Measurements from ENCODE around the gene NEDD4L. TPM values are rescaled to one million over a fixed set of nuclear protein-coding genes. Genes with fewer than 3 reads are reported as not detected.

NEDD4L gene
- total RNA-seq, 2 experiments from 2014 or later: 11.2 to 13.7 TPM

- ATAC-seq (ENCODE audit: poor library complexity): no peak
- peaks cover 2% of the 10 kb centered on the region for H3K36me3 Mint-ChIP-seq (ENCODE audit: low read depth)
- H3K4me1 Mint-ChIP-seq (ENCODE audit: low read depth): no peaks in the 10 kb centered on the region
- no peak for DNase-seq
- Histone ChIP-seq H3K9me3 (ENCODE audit: control insufficient read depth in 1 of 2, insufficient read depth in 1 of 2, low read length in 2 of 2) (no peaks in the 10 kb centered on the region), H3K36me3 (ENCODE audit: insufficient read depth, low read length) (no peaks in the 10 kb centered on the region), H3K4me1 (ENCODE audit: insufficient read depth, low read length) (peaks cover 3% of the 10 kb centered on the region), H3K27ac (ENCODE audit: low read depth in 1 of 2, low read length in 2 of 2) (no peak overlapping the region), H3K27me3 (ENCODE audit: control insufficient read depth in 1 of 2, insufficient read depth in 2 of 2, low read length in 2 of 2) (no peaks in the 10 kb centered on the region), H3K4me3 (ENCODE audit: low read length) (no peak overlapping the region)
- ChIA-PET POLR2A (no interaction called here), CTCF (no interaction called here)
- intact Hi-C loops (cut with DNase I, micrococcal nuclease): no loop called here
- no peak overlapping the region for H3K4me3 Mint-ChIP-seq
- H3K9me3 Mint-ChIP-seq: no peaks in the 10 kb centered on the region
- TF ChIP-seq, protein P1, sequence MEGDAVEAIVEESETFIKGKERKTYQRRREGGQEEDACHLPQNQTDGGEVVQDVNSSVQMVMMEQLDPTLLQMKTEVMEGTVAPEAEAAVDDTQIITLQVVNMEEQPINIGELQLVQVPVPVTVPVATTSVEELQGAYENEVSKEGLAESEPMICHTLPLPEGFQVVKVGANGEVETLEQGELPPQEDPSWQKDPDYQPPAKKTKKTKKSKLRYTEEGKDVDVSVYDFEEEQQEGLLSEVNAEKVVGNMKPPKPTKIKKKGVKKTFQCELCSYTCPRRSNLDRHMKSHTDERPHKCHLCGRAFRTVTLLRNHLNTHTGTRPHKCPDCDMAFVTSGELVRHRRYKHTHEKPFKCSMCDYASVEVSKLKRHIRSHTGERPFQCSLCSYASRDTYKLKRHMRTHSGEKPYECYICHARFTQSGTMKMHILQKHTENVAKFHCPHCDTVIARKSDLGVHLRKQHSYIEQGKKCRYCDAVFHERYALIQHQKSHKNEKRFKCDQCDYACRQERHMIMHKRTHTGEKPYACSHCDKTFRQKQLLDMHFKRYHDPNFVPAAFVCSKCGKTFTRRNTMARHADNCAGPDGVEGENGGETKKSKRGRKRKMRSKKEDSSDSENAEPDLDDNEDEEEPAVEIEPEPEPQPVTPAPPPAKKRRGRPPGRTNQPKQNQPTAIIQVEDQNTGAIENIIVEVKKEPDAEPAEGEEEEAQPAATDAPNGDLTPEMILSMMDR (IDR thresholded peaks at IDR 0.05): no peak
- peaks cover 3% of the 10 kb centered on the region for H3K27me3 Mint-ChIP-seq
- no peak overlapping the region for H3K27ac Mint-ChIP-seq
Observed at GRCh38 chr18:58364876-58365528, 321.0 kb downstream of the NEDD4L start.

DNA sequence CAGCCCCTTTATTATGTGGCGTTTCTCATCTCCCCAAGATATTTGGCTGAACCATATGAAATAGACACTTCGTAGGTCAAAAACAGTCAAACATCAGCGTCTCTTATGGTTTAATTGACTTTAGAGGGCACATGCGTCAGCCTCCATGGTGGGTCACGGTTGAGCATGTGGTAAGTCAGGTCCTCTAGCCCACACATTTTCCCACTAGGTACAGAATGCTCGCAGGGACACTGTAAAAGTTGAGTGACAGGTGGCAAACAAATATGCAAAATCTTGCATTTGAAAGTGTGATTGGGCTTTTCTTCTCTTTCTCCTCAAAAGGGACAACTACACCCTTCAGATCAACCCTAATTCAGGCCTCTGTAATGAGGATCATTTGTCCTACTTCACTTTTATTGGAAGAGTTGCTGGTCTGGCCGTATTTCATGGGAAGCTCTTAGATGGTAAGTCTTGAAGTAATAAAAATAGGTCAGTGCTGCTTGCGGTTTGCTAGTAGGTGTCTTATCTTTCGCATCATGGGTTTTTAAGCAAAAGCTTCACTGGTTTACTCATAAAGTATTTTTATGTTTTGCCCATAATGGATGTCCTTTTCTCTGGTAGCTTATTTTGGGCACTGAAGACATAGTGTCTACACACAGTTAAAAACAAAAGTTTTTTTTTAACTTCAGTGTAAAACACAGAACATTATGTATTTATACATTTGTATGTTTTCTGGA is 323.6 kb downstream of the NEDD4L start:
- no peak for DNase-seq
- Mint-ChIP-seq H3K27me3 (peaks cover under 1% of the 10 kb centered on the region), H3K4me1 (ENCODE audit: low read depth) (no peaks in the 10 kb centered on the region), H3K36me3 (ENCODE audit: low read depth) (peaks cover 10% of the 10 kb centered on the region), H3K9me3 (no peaks in the 10 kb centered on the region), H3K4me3 (no peak overlapping the region), H3K27ac (no peak overlapping the region)
- TF ChIP-seq, protein P1 (IDR thresholded peaks at IDR 0.05): no peak
- ChIA-PET CTCF (no interaction called here), POLR2A (no interaction called here)
- H3K4me3 ChIP-seq (ENCODE audit: low read length): no peak overlapping the region
- H3K27ac ChIP-seq (ENCODE audit: low read depth in 1 of 2, low read length in 2 of 2): no peak overlapping the region
- no peaks in the 10 kb centered on the region for H3K36me3 ChIP-seq (ENCODE audit: insufficient read depth, low read length)
- intact Hi-C loops (cut with DNase I, micrococcal nuclease): no loop called here
- no peaks in the 10 kb centered on the region for H3K27me3 ChIP-seq (ENCODE audit: control insufficient read depth in 1 of 2, insufficient read depth in 2 of 2, low read length in 2 of 2)
- ATAC-seq (ENCODE audit: poor library complexity): no peak
- H3K4me1 ChIP-seq (ENCODE audit: insufficient read depth, low read length): peaks cover 3% of the 10 kb centered on the region
- H3K9me3 ChIP-seq (ENCODE audit: control insufficient read depth in 1 of 2, insufficient read depth in 1 of 2, low read length in 2 of 2): no peaks in the 10 kb centered on the region

- CTCF ChIA-PET: no interaction called here
- TF ChIP-seq, protein P1 (IDR thresholded peaks at IDR 0.05): no peak
- DNase-seq (no peak), ATAC-seq (ENCODE audit: poor library complexity) (no peak)
- intact Hi-C loops (cut with DNase I, micrococcal nuclease): no loop called here
- no peaks in the 10 kb centered on the region for H3K27me3 Mint-ChIP-seq
- POLR2A ChIA-PET: no interaction called here
- Histone ChIP-seq H3K4me1 (ENCODE audit: insufficient read depth, low read length) (peaks cover 3% of the 10 kb centered on the region), H3K36me3 (ENCODE audit: insufficient read depth, low read length) (no peaks in the 10 kb centered on the region), H3K27me3 (ENCODE audit: control insufficient read depth in 1 of 2, insufficient read depth in 2 of 2, low read length in 2 of 2) (no peaks in the 10 kb centered on the region), H3K27ac (ENCODE audit: low read depth in 1 of 2, low read length in 2 of 2) (no peak overlapping the region), H3K4me3 (ENCODE audit: low read length) (no peak overlapping the region), H3K9me3 (ENCODE audit: control insufficient read depth in 1 of 2, insufficient read depth in 1 of 2, low read length in 2 of 2) (no peaks in the 10 kb centered on the region)
- H3K9me3 Mint-ChIP-seq: no peaks in the 10 kb centered on the region
- no peaks in the 10 kb centered on the region for H3K4me1 Mint-ChIP-seq (ENCODE audit: low read depth)
- no peak overlapping the region for H3K4me3 Mint-ChIP-seq
- H3K36me3 Mint-ChIP-seq (ENCODE audit: low read depth): peaks cover 10% of the 10 kb centered on the region
- H3K27ac Mint-ChIP-seq: no peak overlapping the region
Observed at GRCh38 chr18:58369616-58370015, 325.6 kb downstream of the NEDD4L start.

Measured in CD4-positive, alpha-beta T cell (primary cell).